HT-29 (cell line): ENCODE data around the gene TRAF7. TPM values are rescaled to one million over a fixed set of nuclear protein-coding genes. Genes with fewer than 3 reads are reported as not detected.
A peak's percentile ranks its signal among the peaks of the same experiment; 100 is the strongest.
"Not testable (repeated sequence)": the region's sequence is repeated elsewhere in the genome, so short reads cannot be mapped to it uniquely, and the experiment has no call there.

Source experiments
- DNase-seq: peaks from one replicate; pipeline ENCODE4 v3.0.0-alpha.2; 2015; ENCODE audit warnings: low spot score
- total RNA-seq: library from RNA; depleted of rRNA; stranded (reverse); fragments of >200 nt; shearing (Covaris generic); gene quantifications from 2 replicates; pipeline ENCODE4 v1.2.3, GENCODE V29; 2014

Gene TRAF7
- total RNA-seq, 1 experiment from 2014 or later = 170 TPM

DNA sequence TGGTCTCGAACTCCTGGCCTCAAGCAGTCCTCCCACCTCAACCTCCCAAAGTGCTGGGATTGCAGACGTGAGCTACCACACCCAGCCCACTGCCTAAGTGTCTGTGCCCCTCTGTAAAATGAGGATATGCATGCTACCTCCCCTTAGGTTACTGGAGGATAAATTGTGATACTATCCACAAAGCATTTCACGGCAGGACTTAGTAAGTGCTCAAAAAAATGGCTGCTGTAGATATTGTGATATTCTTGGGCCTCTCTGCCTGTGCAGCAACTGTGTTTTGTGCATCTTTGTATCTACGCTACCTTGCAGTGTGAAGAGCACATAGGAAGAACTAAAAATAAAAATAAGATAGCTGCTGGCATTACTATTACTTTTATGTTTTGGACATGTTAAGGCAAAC, 42.7 kb downstream of the TRAF7 start:
- DNase-seq = no peak

DNA sequence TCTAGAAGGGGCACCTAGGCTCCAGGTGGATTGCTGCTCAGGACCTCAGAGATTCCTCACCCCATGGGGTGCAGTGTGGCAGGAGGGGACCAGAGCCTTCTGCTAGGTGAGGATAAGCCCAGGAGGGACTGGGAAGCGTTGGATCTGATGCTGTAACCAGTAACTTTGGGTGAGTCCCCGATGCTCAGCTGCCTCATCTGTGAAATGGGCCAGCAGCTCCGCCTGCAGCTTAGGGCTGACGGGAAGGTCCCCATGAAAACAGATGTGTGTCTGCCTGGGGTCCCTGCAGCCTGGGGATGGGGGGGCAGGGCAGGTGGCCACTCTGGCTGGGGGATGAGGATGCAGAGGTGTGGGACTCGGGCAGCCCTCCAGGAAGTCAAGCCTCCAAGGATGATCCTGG, 43.5 kb downstream of the TRAF7 start:
- DNase-seq = no peak

- no peak for DNase-seq
These were observed 44.1 kb downstream of the TRAF7 start for GRCh38 chr16:2199621-2200139.

- no peak for DNase-seq
These were observed 44.7 kb downstream of the TRAF7 start for GRCh38 chr16:2200313-2200712.

- DNase-seq = not testable (repeated sequence)
These were observed 47.6 kb downstream of the TRAF7 start for GRCh38 chr16:2203119-2203688.

DNA sequence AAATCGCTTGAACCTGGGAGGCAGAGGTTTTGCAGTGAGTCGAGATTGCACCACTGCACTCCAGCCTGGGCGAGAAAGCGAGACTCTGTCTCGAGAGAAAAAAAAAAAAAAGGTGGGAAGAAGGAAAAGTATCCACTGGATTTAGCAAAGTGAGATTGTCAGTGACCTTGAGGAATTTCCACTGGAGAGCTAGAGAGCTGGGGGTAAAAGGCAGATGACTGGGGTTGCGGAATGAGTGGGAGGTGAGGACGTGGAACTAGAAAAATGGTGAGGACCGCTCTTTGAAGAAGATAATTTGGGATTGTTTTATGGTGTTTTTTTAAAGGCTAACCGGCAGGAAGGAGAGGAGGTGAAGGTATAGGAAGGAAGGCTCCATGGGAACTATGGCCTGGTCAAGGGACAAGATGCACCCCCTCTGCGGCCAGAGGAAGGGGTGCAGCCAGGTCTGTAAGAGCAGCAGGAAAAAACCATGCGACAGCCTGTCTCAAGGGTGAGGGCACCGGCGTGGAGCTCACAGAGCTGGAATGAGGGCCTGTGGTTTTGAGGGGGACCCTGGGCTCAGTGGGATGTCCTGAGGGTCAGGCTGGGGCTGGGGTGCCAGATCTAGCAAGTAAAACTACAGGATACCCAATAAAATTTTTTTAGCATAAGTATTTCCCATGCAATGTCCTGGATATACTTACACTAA, 49.0 kb downstream of the TRAF7 start:
- no peak for DNase-seq

GRCh38 chr16:2205104-2205966, 49.8 kb downstream of the TRAF7 start, which contains the start of gene MLST8:
TSS of gene MLST8 (plus strand) at chr16:2205454. CDS start at chr16:2206086, 632 bp downstream.
- peak; percentile 86 for DNase-seq

GRCh38 chr16:2205967-2206313, 50.4 kb downstream of the TRAF7 start:
- no peak for DNase-seq

DNA sequence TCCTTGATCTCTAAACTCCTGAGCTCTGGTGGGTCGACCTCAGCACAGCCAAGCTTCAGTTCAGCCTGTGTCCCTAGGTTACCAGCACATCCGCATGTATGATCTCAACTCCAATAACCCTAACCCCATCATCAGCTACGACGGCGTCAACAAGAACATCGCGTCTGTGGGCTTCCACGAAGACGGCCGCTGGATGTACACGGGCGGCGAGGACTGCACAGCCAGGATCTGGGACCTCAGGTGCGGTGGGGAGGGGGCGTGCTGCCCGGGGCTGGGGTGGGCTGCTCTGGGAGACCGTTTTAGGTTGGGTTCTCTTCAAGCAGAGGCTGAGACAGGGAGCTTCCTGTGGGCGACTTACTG, 50.8 kb downstream of the TRAF7 start:
- DNase-seq = no peak

GRCh38 chr16:2206780-2207433, 51.3 kb downstream of the TRAF7 start:
- DNase-seq = no peak

- no peak for DNase-seq
These were observed 52.3 kb downstream of the TRAF7 start for GRCh38 chr16:2207872-2208271.

DNA sequence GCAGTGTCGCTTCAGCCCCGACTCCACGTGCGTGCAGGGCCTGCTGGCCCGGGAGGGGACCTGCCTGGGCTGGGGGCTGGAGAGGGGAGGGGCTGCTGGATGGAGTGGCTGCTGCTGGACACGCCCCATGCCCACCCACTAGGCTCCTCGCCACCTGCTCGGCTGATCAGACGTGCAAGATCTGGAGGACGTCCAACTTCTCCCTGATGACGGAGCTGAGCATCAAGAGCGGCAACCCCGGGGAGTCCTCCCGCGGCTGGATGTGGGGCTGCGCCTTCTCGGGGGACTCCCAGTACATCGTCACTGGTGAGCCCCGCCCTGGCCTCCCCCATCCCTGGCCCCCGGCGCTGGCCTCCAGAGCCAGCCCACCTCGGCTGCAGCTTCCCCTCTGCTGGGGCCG, 52.7 kb downstream of the TRAF7 start:
- no peak for DNase-seq

GRCh38 chr16:2208772-2209171, 53.2 kb downstream of the TRAF7 start:
- no peak for DNase-seq

GRCh38 chr16:2209258-2210008, 53.9 kb downstream of the TRAF7 start:
- DNase-seq = no peak

DNA sequence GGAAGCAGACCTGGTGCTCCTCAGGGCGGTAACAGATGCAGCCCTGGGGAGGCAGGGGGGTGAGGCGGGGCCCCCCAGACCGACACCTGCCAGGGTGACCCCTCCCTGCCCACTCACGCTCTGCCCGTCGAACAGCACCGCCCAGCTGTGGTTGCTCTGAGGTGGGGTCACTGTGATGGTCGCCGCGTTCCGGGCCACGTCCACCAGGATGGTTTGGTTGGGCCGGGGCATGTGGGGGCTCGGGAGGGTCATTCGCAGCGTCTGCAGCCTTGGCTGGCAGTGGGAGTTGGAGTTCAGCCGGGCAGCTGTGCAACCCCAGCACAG, 54.4 kb downstream of the TRAF7 start:
- no peak for DNase-seq

- no peak for DNase-seq
These were observed 55.1 kb downstream of the TRAF7 start, which contains the start of gene BRICD5 for GRCh38 chr16:2210386-2211365. TSS of gene BRICD5 (minus strand) at chr16:2210863. CDS start at chr16:2210833, 30 bp downstream.

GRCh38 chr16:2211923-2212347, 56.4 kb downstream of the TRAF7 start:
- DNase-seq = no peak

GRCh38 chr16:2212362-2213324, 57.1 kb downstream of the TRAF7 start:
- DNase-seq = peak; percentile 67
